Effector memory CD8-positive, alpha-beta T cell (primary cell): ENCODE data around the gene ATOX1.

Experiments
- ATAC-seq: fragments of 150-1000 bp; cut with Tn5 transposase; replicated peaks from 2 replicates; pipeline ENCODE4 v1.10.0; 2021; ENCODE audit warnings: mild to moderate bottlenecking, moderate library complexity
- DNase-seq, 3 experiments: peaks; one replicate each; pipeline ENCODE4 v3.0.0; 2021
- H3K27ac Mint-ChIP-seq, 2 donors: one replicate each; pipeline ENCODE4 v1.8.0; 2022; ENCODE audit warnings: mild to moderate bottlenecking in 2 of 2, mixed read lengths in 2 of 2, moderate library complexity in 2 of 2
- H3K27me3 Mint-ChIP-seq, 2 donors: one replicate each; pipeline ENCODE4 v1.8.0; 2022; ENCODE audit warnings: mixed read lengths in 2 of 2
- H3K36me3 Mint-ChIP-seq: one replicate; pipeline ENCODE4 v1.8.0; 2022; ENCODE audit warnings: mild to moderate bottlenecking, moderate library complexity, mixed read lengths; ENCODE audit not compliant: insufficient read depth
- H3K4me1 Mint-ChIP-seq, 2 donors: one replicate each; pipeline ENCODE4 v1.8.0; 2022; ENCODE audit warnings: low read depth in 2 of 2, mixed read lengths in 2 of 2
- H3K4me3 Mint-ChIP-seq, 2 donors: one replicate each; pipeline ENCODE4 v1.8.0; 2022; ENCODE audit warnings: mild to moderate bottlenecking in 2 of 2, mixed read lengths in 2 of 2, moderate library complexity in 2 of 2
- H3K9me3 Mint-ChIP-seq, 2 donors: one replicate each; pipeline ENCODE4 v1.8.0; 2022; ENCODE audit warnings: mixed read lengths in 2 of 2

ATOX1 gene

GRCh38 chr5:151695464-151695863 is 63.0 kb downstream of the ATOX1 start:
- Mint-ChIP-seq H3K36me3 (no peaks in the 10 kb centered on the region), H3K9me3 (no peaks in the 10 kb centered on the region), H3K4me1 (peaks cover 0 to 1% of the 10 kb centered on the region in 2 donors), H3K27me3 (peaks cover 23 to 51% of the 10 kb centered on the region in 2 donors), H3K27ac (no peak overlapping the region), H3K4me3 (no peak overlapping the region)
- no peak for DNase-seq
- no peak for ATAC-seq

- no peak for ATAC-seq
- no peak for DNase-seq
- Mint-ChIP-seq H3K36me3 (no peaks in the 10 kb centered on the region), H3K4me1 (peaks cover 0 to 1% of the 10 kb centered on the region in 2 donors), H3K4me3 (no peak overlapping the region), H3K27me3 (peaks cover 20 to 54% of the 10 kb centered on the region in 2 donors), H3K9me3 (no peaks in the 10 kb centered on the region), H3K27ac (no peak overlapping the region)
These were observed 64.4 kb downstream of the ATOX1 start for GRCh38 chr5:151694035-151694485.
